Endometrium (tissue), 2 donors: ENCODE measurements around the gene MICAL2.
A peak's percentile ranks its signal among the peaks of the same experiment; 100 is the strongest.

Source experiments
- FAIRE-seq: peaks from 2 replicates; lab custom pipeline; 2012; peaks lifted over from hg19 to GRCh38; lab: Jason Lieb, UNC
- donor health status: control.
- donor health status: control.

The MICAL2 gene

GRCh38 chr11:12288212-12288930 is 178.0 kb downstream of the MICAL2 start:
- FAIRE-seq, result no peak

GRCh38 chr11:12288931-12289666 is 178.7 kb downstream of the MICAL2 start:
- FAIRE-seq, result no peak

GRCh38 chr11:12289667-12290476 is 179.5 kb downstream of the MICAL2 start:
- FAIRE-seq, result no peak

- FAIRE-seq, result no peak
Measured at GRCh38 chr11:12290477-12290922, 180.1 kb downstream of the MICAL2 start.

DNA sequence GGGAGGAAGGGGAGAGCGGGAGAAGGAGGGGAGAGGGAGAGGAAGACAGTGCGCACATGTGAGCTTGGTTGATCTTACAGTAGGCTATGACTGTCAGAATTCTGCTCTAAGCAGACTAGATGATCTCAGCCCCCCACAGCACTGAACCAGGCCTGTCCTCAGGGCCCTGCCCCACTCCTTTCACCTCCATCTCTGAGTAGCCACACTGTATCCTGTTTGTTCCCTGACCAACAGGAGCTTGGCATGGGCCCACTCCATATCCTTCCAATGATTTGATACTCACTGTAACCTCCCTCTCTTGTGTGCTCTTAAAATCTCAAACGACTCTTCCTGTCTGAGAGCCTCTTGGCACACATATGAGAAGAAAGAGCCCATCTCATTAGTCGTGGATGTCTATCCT is 180.9 kb downstream of the MICAL2 start:
- FAIRE-seq, result no peak

- FAIRE-seq, result no peak
Measured at GRCh38 chr11:12291766-12292165, 181.4 kb downstream of the MICAL2 start.

DNA sequence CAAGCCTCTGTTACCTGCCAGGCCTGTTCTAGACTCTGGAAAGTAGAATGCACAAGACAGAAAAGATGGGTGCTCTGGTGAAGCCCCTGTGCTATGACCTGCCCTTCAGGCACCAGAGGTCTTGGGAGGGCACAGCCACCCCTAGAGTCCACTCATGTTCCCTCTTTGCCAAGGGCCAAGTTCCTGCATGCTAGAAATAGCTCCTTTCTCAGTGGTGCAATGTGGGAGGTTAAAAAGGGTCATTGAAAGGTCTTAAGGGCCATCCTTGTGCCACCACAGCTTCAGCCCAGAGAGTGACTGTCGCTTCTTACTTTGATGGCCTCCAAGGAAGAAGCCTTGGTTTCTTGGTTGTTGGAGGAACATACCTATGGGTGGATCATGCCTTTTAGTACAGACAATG is 182.4 kb downstream of the MICAL2 start:
- no peak for FAIRE-seq

DNA sequence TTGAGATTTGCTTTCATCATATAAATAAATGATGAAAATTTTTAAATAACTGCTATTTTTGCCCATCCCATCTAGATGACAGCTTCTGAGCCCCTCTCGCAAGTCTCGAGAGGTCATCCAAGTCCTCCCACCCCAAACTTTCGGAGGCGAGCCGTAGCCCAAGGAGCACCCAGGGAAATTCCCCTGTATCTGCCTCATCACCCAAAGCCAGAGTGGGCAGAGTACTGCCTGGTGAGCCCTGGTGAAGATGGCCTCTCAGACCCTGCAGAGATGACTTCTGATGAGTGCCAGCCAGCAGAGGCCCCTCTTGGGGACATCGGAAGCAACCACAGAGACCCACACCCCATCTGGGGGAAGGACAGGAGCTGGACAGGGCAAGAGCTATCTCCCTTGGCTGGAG is 183.1 kb downstream of the MICAL2 start:
- no peak for FAIRE-seq

- no peak for FAIRE-seq
Measured at GRCh38 chr11:12294613-12295012, 184.2 kb downstream of the MICAL2 start.

DNA sequence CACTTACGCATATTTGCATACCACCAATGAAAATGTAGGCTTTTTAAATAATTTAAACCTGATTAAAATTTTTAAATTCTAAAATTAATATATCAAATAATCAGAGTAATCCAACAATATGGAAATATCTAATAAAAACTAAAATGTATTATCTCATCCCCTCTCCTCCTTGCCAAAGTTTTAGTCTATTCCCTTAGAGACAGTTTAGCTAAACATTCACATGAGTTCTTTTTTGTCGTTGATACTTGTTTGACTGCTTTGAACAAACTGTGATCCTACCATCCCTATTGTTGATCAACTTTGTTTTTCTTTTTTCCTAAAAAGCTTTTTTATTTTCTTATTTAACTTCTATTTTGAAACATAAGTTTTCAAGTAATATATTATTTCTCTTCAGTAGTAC is 185.6 kb downstream of the MICAL2 start:
- FAIRE-seq, result no peak

- FAIRE-seq, result no peak
Measured at GRCh38 chr11:12298610-12299009, 188.2 kb downstream of the MICAL2 start.

DNA sequence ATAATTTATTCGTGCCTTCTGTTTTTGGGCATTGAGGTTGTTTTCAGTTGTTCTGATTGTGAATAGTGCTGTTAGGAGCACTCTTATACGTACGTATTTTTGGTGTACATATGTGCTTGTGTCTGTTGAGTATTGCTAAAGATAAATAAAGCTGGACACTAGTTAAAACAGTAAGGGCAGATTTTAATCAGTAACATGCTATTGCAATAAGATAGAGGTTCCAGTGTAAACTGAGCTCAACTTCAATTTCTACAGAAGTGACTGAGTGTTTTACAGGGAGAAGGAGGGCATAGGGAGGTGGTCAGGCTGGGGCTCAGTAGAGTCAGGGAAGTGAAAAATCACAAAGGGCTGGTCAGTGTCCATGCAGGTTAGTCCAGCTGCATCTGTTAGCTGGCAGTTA is 191.0 kb downstream of the MICAL2 start:
- no peak for FAIRE-seq

- peak; percentile 39 for FAIRE-seq
Measured at GRCh38 chr11:12303421-12304149, 193.2 kb downstream of the MICAL2 start.

- FAIRE-seq, result no peak
Measured at GRCh38 chr11:12306830-12307229, 196.4 kb downstream of the MICAL2 start.

DNA sequence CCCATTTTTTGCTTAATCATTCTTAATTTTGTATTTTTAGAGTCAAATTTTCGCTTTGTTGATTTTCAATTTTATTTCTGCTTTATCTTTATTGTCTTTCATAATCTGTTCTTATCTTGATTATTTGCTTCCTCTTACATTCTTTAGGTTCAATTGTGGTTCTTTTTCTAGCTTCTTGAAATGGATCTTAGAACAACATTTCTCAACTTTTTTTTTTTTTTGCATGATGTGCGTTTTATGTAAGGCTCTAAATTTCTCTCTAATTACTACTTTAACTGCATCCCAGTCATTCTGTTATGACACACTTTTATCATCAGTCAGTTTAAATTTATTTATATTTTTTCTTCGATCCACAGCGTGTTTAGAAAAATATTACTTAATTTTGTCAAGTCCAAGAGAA is 201.7 kb downstream of the MICAL2 start:
- FAIRE-seq, result no peak
